PC-3 (cell line): Measurements from ENCODE around the gene CHD6. TPM values are rescaled to one million over a fixed set of nuclear protein-coding genes. Genes with fewer than 3 reads are reported as not detected.

Experiments
- ATAC-seq: fragments of 200-7000 bp; cut with Tn5 transposase; 2 replicates; pipeline ENCODE4 v1.9.1; 2020; ENCODE audit warnings: mild to moderate bottlenecking, moderate library complexity
- BruUV-seq: library from RNA; stranded (reverse); fragments of 400-500 nt; replicated peaks from 2 replicates; lab custom pipeline; 2021; lab: Mats Ljungman, UMichigan
- CTCF ChIA-PET: fragments of 300-600 bp; sonication (Branson Sonifier 250); formaldehyde crosslinking; loops from one replicate; lab custom pipeline; 2022; ENCODE audit warnings: antibody characterized with exemption; lab: Charles Lee
- POLR2A ChIA-PET: fragments of 300-600 bp; sonication (Branson Sonifier 250); formaldehyde crosslinking; loops from one replicate; lab custom pipeline; 2022; ENCODE audit warnings: antibody characterized with exemption; ENCODE audit not compliant: unreplicated experiment; lab: Charles Lee
- DNase-seq: peaks from one replicate; pipeline ENCODE4 v3.0.0-alpha.2; 2015
- H2AFZ ChIP-seq: fragments of 300-600 bp; sonication (generic); 2 replicates; pipeline ENCODE4 v1.6.0; 2016; ENCODE audit warnings: antibody characterized with exemption, low read length
- H3F3A ChIP-seq: fragments of 300-600 bp; sonication (generic); one replicate; pipeline ENCODE4 v1.6.0; 2017; ENCODE audit warnings: antibody characterized with exemption, low read length, control low read depth, mild to moderate bottlenecking; ENCODE audit not compliant: unreplicated experiment
- H3K27ac ChIP-seq: fragments of 300-600 bp; sonication (generic); 2 replicates; pipeline ENCODE4 v1.5.1; 2016; ENCODE audit warnings: mild to moderate bottlenecking, low read length
- H3K27me3 ChIP-seq: fragments of 300-600 bp; sonication (generic); 2 replicates; pipeline ENCODE4 v1.6.1; 2016; ENCODE audit warnings: low read length, mixed read lengths
- H3K36me3 ChIP-seq: fragments of 300-600 bp; sonication (generic); 2 replicates; pipeline ENCODE4 v1.6.1; 2016; ENCODE audit warnings: low read depth, mixed run types, low read length, mixed read lengths
- H3K4me1 ChIP-seq: fragments of 300-600 bp; sonication (generic); 2 replicates; pipeline ENCODE4 v1.5.1; 2016; ENCODE audit warnings: low read length; ENCODE audit not compliant: insufficient read depth
- H3K4me2 ChIP-seq: fragments of 300-600 bp; sonication (generic); 2 replicates; pipeline ENCODE4 v1.6.0; 2016; ENCODE audit warnings: low read length
- H3K4me3 ChIP-seq: fragments of 300-600 bp; sonication (generic); 2 replicates; pipeline ENCODE4 v1.5.1; 2016; ENCODE audit warnings: mild to moderate bottlenecking, low read length, mixed read lengths
- H3K79me2 ChIP-seq: fragments of 300-600 bp; sonication (generic); 2 replicates; pipeline ENCODE4 v1.6.1; 2017; ENCODE audit warnings: low read length, mixed read lengths
- H3K9ac ChIP-seq: fragments of 300-600 bp; sonication (generic); 2 replicates; pipeline ENCODE4 v1.6.0; 2016; ENCODE audit warnings: mild to moderate bottlenecking, low read length
- H3K9me2 ChIP-seq: fragments of 300-600 bp; sonication (generic); replicated peaks from 2 replicates; pipeline ENCODE4 v1.6.1; 2016; ENCODE audit warnings: mixed run types, low read length, mixed read lengths
- H3K9me3 ChIP-seq: fragments of 300-600 bp; sonication (generic); 2 replicates; pipeline ENCODE4 v1.6.1; 2016; ENCODE audit warnings: low read length, mixed read lengths
- H4K20me1 ChIP-seq: fragments of 300-600 bp; sonication (generic); 2 replicates; pipeline ENCODE4 v1.6.1; 2016; ENCODE audit warnings: low read length, mixed read lengths
- CTCF ChIP-seq: fragments of 300-600 bp; sonication (generic); conservative IDR thresholded peaks from 2 replicates; pipeline ENCODE4 v1.5.1; 2017; ENCODE audit warnings: antibody characterized with exemption, low read depth, mild to moderate bottlenecking, low read length
- EZH2 ChIP-seq: fragments of 300-600 bp; sonication (generic); IDR thresholded peaks from one replicate; pipeline ENCODE4 v1.6.1; 2017; ENCODE audit warnings: antibody characterized with exemption, mild to moderate bottlenecking, low read length; ENCODE audit not compliant: unreplicated experiment
- EZH2phosphoT487 ChIP-seq: fragments of 300-600 bp; sonication (generic); IDR thresholded peaks from 2 replicates; pipeline ENCODE4 v1.6.1; 2018; ENCODE audit warnings: mild to moderate bottlenecking, antibody characterized with exemption, low read length, borderline replicate concordance
- intact Hi-C: fragments of 100-400 bp; cut with micrococcal nuclease; formaldehyde crosslinking; loops from 2 replicates; pipeline ENCODE4 v1.9.0; 2023
- total RNA-seq: library from RNA; depleted of rRNA; stranded (reverse); fragments of >200 nt; gene quantifications from 2 replicates; pipeline ENCODE4 v1.2.3, GENCODE V29; 2014

The CHD6 gene
- total RNA-seq, 1 experiment from 2014 or later = 19.5 TPM

- no peak for DNase-seq
- no peak overlapping the region for H3K27ac ChIP-seq
- H4K20me1 ChIP-seq = no peaks in the 10 kb centered on the region
- H2AFZ ChIP-seq = no peak overlapping the region
- peaks cover 31% of the 10 kb centered on the region for H3K36me3 ChIP-seq
- H3K79me2 ChIP-seq = no peaks in the 10 kb centered on the region
- H3K4me2 ChIP-seq = no peak overlapping the region
- ChIA-PET CTCF (no interaction called here), POLR2A (interaction anchor here (0.6 kb wide), 1 partner anchor 194 kb away, joined by 3 read pairs; the partner anchor contains the start of gene CHD6)
- no peaks in the 10 kb centered on the region for H3F3A ChIP-seq
- TF ChIP-seq EZH2 = no peak
- no peak for TF ChIP-seq EZH2phosphoT487
- TF ChIP-seq CTCF = no peak
- no peaks in the 10 kb centered on the region for H3K9me3 ChIP-seq
- no peak for ATAC-seq
- no peak overlapping the region for H3K9ac ChIP-seq
- peaks cover 9% of the 10 kb centered on the region for H3K4me1 ChIP-seq
- intact Hi-C loops = no loop called here
- no peak overlapping the region for H3K4me3 ChIP-seq
- no TSS peak for BruUV-seq
- no peaks in the 10 kb centered on the region for H3K9me2 ChIP-seq
- no peaks in the 10 kb centered on the region for H3K27me3 ChIP-seq
Measured at GRCh38 chr20:41424011-41424410, 194.2 kb downstream of the CHD6 start.

GRCh38 chr20:41422953-41423352, 195.2 kb downstream of the CHD6 start:
- H3K4me3 ChIP-seq = no peak overlapping the region
- no peak overlapping the region for H3K27ac ChIP-seq
- no peak overlapping the region for H3K9ac ChIP-seq
- TF ChIP-seq EZH2 (no peak), CTCF (no peak), EZH2phosphoT487 (no peak)
- POLR2A ChIA-PET = no interaction called here
- no peaks in the 10 kb centered on the region for H3K4me1 ChIP-seq
- no peak overlapping the region for H3K4me2 ChIP-seq
- H3K36me3 ChIP-seq = peaks cover 31% of the 10 kb centered on the region
- H3F3A ChIP-seq = no peaks in the 10 kb centered on the region
- DNase-seq (no peak), ATAC-seq (no peak)
- no peaks in the 10 kb centered on the region for H3K9me3 ChIP-seq
- H3K9me2 ChIP-seq = no peaks in the 10 kb centered on the region
- H4K20me1 ChIP-seq = no peaks in the 10 kb centered on the region
- no peaks in the 10 kb centered on the region for H3K27me3 ChIP-seq
- no TSS peak for BruUV-seq
- intact Hi-C loops = no loop called here
- H2AFZ ChIP-seq = no peak overlapping the region
- CTCF ChIA-PET = no interaction called here
- no peaks in the 10 kb centered on the region for H3K79me2 ChIP-seq

DNA sequence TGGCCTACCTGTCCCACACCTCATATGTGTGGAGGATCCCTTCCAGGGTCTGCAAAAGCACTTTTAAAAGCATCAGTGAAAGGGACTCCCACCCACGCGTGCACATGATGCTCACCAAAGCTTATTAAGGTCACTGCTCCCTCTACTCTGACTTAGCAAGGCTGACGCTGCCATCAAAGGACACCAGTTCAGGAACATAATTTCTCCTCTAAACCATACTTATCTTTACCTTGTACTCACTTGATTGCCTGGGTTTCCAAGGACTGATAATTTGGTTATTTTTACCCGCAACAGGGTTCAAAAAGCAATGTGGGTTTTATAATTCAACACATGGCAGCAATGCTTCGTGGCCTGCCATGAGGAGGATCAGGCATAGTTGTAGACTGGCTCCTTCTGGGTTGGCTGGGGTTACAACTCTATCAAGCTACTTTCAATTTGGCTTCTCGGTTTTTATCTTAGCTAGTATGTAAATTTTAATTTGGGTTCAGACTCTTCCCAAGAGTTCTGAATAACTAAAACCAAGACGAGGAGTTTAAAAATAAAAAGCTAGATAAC, 199.4 kb downstream of the CHD6 start:
- H3K9me3 ChIP-seq = no peaks in the 10 kb centered on the region
- H3K4me1 ChIP-seq = no peaks in the 10 kb centered on the region
- no peak for DNase-seq
- H2AFZ ChIP-seq = no peak overlapping the region
- H4K20me1 ChIP-seq = no peaks in the 10 kb centered on the region
- H3K36me3 ChIP-seq = peaks cover 37% of the 10 kb centered on the region
- intact Hi-C loops = no loop called here
- H3K27ac ChIP-seq = no peak overlapping the region
- no peaks in the 10 kb centered on the region for H3K27me3 ChIP-seq
- ATAC-seq = no peak
- no peaks in the 10 kb centered on the region for H3K9me2 ChIP-seq
- H3K9ac ChIP-seq = no peak overlapping the region
- POLR2A ChIA-PET = no interaction called here
- CTCF ChIA-PET = no interaction called here
- no peak overlapping the region for H3K4me3 ChIP-seq
- no peaks in the 10 kb centered on the region for H3K79me2 ChIP-seq
- no peak for TF ChIP-seq EZH2phosphoT487
- no peak for TF ChIP-seq CTCF
- TF ChIP-seq EZH2 = no peak
- no peaks in the 10 kb centered on the region for H3F3A ChIP-seq
- no peak overlapping the region for H3K4me2 ChIP-seq
- no TSS peak for BruUV-seq
